ES-I3 (cell line): ENCODE data around the gene ABCA7.

ENCODE experiments used
- H3K36me3 ChIP-seq: 2 replicates; pipeline ENCODE4 v1.6.1; 2013; ENCODE audit warnings: mild to moderate bottlenecking, low read length, control low read depth, moderate library complexity; ENCODE audit not compliant: insufficient read depth
- H3K4me1 ChIP-seq: 2 replicates; pipeline ENCODE4 v1.6.1; 2013; ENCODE audit warnings: mild to moderate bottlenecking, control low read depth, low read length; ENCODE audit not compliant: insufficient read depth
- H3K9ac ChIP-seq: 2 replicates; pipeline ENCODE4 v1.6.1; 2013; ENCODE audit warnings: low read depth, mild to moderate bottlenecking, low read length, moderate library complexity
- H3K9me3 ChIP-seq: 2 replicates; pipeline ENCODE4 v1.6.1; 2013; ENCODE audit warnings: mild to moderate bottlenecking, low read length, moderate library complexity; ENCODE audit not compliant: control insufficient read depth, insufficient read depth

Gene ABCA7

DNA sequence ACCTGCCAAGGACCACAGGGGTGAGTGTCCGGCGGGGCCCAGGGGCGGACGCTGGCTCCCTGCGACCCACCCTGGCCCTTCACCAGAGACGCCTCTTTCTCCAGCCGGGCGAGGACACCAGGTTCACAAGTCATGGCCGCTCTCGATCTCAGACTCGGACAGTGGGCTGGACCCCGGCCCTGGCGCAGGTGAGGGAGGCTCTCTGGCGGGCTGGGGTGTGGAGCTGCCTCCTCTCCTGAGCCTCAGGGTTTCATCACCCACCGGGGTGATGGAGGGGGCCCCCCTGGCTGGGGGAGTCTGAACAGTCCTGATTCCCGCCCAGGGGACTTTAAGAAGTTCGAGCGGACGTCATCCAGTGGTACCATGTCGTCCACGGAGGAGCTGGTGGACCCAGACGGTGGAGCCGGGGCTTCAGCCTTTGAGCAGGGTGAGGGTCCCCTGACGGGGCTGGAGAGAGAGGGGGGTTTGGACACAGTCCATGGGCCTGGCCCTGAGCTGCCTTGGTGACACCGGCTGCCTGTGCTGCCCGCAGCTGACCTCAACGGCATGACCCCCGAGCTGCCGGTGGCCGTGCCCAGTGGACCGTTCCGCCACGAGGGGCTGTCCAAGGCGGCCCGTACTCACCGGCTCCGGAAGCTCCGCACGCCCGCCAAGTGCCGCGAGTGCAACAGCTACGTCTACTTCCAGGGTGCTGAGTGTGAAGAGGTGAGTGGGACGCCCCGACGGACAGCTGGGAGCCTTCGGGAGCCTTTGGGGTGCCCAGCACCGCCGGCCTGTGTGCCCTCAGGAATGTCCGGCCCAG is 40.7 kb downstream of the ABCA7 start:
- H3K9ac ChIP-seq, result no peak overlapping the region
- no peaks in the 10 kb centered on the region for H3K9me3 ChIP-seq
- no peaks in the 10 kb centered on the region for H3K4me1 ChIP-seq
- H3K36me3 ChIP-seq, result peaks cover 3% of the 10 kb centered on the region

GRCh38 chr19:1081301-1082164 is 41.6 kb downstream of the ABCA7 start:
- peak overlapping the region; percentile 52; the same call in 1 of the 2 replicates for H3K9ac ChIP-seq
- no peaks in the 10 kb centered on the region for H3K9me3 ChIP-seq
- H3K4me1 ChIP-seq, result no peaks in the 10 kb centered on the region
- no peaks in the 10 kb centered on the region for H3K36me3 ChIP-seq

- Histone ChIP-seq H3K4me1 (no peaks in the 10 kb centered on the region), H3K9me3 (no peaks in the 10 kb centered on the region), H3K9ac (peak overlapping the region; percentile 76; the same call in 1 of the 2 replicates), H3K36me3 (no peaks in the 10 kb centered on the region)
These were observed 42.4 kb downstream of the ABCA7 start for GRCh38 chr19:1082165-1082927.

DNA sequence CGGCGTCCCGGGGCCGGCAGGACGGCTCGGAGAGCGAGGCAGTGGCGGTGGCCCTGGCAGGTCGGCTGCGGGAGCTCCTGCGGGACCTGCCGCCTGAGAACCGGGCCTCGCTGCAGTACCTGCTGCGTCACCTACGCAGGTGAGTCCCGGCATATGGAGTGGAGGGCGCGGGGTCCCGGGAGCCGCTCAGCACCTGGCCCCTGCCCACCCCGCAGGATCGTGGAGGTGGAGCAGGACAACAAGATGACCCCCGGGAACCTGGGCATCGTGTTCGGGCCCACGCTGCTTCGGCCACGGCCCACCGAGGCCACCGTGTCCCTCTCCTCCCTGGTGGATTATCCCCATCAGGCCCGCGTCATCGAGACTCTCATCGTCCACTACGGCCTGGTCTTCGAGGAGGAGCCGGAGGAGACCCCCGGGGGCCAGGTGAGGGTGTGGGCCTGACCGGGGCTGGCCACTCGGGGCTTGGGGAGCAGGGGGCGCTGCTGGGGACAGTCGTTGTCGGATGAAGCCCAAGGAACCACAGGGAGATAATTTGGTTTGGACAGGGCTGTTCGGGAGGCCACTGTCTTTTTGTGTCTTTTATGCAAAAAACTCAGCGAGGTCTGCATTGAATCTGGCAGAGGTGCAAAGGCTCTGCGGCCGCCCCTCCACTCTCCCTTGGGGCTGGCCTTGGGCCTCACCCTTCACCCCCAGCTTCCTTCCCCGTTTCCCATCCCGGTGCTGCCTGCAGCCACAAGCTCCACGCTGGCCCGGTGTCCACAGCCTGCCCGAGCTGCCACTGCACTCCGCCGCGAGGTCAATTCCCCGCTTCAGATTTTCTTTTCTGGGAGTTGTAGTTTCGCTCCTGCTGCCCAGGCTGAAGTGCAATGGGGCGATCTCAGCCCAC is 43.3 kb downstream of the ABCA7 start:
- no peaks in the 10 kb centered on the region for H3K4me1 ChIP-seq
- H3K9me3 ChIP-seq, result no peaks in the 10 kb centered on the region
- peak overlapping the region; percentile 76; the same call in 1 of the 2 replicates for H3K9ac ChIP-seq
- peaks cover 3% of the 10 kb centered on the region; the same call in 1 of the 2 replicates for H3K36me3 ChIP-seq

DNA sequence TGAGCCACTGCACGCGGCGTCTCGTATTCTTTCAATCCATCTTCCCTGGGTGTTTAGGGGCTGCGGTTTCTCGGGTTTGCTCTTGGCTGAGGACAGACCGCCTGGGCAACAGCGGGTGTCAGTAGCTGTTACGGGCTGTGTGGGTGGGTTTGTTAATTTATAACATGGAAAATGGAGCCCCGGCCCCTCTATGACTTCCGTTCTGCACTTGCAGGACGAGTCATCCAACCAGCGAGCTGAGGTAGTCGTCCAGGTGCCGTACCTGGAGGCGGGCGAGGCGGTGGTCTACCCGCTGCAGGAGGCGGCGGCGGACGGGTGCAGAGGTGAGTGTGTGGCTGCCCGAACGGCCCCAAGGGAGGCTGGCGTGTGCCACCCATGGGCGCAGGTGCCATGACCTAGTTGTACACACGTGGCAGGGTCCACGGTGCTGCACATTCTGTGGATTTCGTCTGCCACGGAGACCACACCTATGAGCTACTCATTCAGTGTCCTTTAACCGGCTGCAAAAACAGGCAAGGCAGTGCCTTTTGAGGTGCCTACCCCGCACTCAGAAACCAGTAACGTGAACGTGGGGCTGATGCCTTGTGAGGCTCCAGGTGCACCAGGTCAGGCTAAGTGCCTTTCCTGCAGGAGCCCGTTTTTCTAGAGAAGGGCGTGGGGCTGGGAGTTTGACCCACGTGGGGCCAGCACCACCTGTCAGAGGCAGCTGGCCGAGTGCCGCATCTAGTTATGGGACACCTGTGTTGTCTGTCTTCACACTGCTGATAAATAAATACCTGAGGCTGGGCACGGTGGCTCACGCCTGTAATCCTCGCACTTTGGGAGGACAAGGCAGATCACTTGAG is 44.3 kb downstream of the ABCA7 start:
- peaks cover 3% of the 10 kb centered on the region for H3K36me3 ChIP-seq
- H3K9ac ChIP-seq, result no peak overlapping the region
- H3K9me3 ChIP-seq, result no peaks in the 10 kb centered on the region
- H3K4me1 ChIP-seq, result no peaks in the 10 kb centered on the region

DNA sequence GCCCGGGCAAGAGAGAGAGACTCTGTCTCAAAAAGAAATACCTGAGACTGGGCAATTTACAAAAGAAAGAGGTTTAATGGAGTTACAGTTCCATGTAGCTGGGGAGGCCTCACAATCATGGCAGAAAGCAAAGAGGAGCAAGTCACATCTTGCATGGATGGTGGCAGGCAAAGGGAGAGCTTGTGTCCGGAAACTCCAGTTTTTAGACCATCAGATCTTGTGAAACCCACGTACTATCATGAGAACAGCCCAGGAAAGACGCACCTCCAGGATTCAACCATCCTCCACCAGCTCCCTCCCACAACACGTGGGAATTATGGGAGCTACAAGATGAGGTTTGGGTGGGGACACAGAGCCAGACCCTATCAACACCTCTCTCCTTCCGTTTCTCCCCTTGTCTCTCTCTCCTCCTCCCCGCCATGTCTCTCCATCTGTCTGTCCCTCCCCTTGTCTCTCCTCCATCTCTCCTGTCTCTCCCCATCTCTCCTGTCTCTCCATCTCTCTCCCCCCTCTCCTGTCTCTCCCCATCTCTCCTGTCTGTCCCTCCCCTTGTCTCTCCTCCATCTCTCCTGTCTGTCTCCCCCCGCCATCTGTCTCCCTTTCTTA is 45.2 kb downstream of the ABCA7 start:
- peaks cover 3% of the 10 kb centered on the region for H3K36me3 ChIP-seq
- H3K9ac ChIP-seq, result no peak overlapping the region
- no peaks in the 10 kb centered on the region for H3K4me1 ChIP-seq
- no peaks in the 10 kb centered on the region for H3K9me3 ChIP-seq

DNA sequence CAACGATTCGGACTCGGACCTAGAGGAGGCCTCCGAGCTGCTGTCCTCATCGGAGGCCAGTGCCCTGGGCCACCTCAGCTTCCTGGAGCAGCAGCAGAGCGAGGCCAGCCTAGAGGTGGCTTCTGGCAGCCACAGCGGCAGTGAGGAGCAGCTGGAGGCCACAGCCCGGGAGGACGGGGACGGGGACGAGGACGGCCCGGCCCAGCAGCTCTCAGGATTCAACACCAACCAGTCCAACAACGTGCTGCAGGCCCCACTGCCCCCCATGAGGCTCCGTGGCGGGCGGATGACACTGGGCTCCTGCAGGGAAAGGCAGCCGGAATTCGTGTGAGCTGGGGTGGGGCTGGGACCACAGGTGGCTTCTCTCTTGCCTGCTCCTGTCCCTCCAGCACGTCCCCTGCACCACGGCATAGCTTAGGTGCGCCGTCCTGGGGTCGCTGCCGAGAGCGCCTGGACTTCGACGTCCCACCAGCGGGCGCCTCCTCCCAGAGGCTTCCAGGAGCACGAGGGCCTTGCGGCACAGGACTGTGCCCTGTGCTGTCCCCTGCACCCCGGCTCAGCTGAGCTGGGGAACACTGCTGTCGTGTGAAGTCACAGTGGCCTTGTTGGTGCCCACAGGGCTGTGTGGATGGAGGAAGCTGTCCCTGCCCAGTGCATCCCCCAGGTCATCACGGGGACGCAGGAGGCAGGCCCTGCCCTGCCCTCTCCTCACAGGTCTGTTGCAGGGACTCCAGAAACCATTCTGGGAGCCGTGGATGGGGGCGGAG is 46.0 kb downstream of the ABCA7 start:
- H3K36me3 ChIP-seq, result peaks cover 3% of the 10 kb centered on the region

DNA sequence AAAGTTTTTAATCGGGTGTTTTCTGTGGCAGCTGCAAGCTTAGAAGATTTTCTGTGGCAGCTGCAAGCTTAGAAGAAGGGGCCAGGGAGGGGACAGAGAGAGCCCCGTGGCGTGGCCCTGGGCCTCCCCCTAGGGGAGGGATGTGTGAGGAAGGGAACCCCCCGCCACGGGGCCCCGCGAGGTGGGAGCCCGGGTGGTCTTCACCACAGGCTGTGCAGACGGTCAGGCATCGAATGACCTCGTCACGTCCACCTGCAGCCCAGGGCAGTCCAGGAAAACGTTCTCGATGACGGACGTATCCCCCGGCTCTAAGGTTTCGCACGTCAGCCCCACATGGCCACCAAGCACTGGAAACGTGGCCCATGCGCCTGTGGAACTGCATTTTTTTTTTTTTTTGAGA is 46.7 kb downstream of the ABCA7 start:
- Histone ChIP-seq H3K36me3 (peaks cover 3% of the 10 kb centered on the region), H3K9ac (no peak overlapping the region), H3K4me1 (no peaks in the 10 kb centered on the region), H3K9me3 (no peaks in the 10 kb centered on the region)

More for the DNA sequence above, 46.0 kb downstream of the ABCA7 start:
- H3K9ac ChIP-seq, result no peak overlapping the region
- no peaks in the 10 kb centered on the region for H3K9me3 ChIP-seq
- H3K4me1 ChIP-seq, result no peaks in the 10 kb centered on the region

DNA sequence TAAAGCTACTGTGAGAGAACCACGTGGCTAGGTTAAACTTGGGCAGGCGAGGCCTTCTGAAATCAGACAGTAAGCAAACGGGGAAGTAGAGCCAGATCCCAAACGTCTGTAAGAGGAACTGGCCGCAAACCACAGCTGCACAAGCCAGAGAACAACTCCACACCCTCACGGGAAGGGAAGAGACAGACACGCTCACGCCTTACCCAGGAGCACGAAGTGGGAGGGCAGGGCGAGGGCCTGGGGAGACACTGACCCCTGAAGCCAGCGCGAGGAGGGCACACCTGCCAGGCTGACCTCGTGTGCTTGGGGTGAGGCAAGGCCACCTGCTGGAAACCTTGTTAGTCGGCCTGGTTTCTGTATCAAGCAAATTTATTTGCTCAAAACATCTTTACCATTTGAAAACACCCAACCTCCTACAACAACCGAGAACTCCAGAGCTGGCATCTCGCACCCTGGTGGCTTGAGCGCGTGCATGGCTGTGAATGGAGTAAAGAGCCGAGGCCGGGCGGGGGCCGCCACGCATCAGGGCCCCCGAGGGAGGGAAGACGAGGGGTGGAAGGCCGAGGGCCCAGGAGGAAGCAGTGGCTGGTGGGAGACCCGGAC is 48.0 kb downstream of the ABCA7 start:
- H3K4me1 ChIP-seq, result no peaks in the 10 kb centered on the region
- no peaks in the 10 kb centered on the region for H3K9me3 ChIP-seq
- H3K36me3 ChIP-seq, result peaks cover 9% of the 10 kb centered on the region
- H3K9ac ChIP-seq, result no peak overlapping the region

- Histone ChIP-seq H3K9me3 (no peaks in the 10 kb centered on the region), H3K4me1 (no peaks in the 10 kb centered on the region), H3K36me3 (peaks cover 9% of the 10 kb centered on the region), H3K9ac (no peak overlapping the region)
These were observed 48.6 kb downstream of the ABCA7 start for GRCh38 chr19:1088416-1089010.

GRCh38 chr19:1089126-1089771 is 49.3 kb downstream of the ABCA7 start:
- Histone ChIP-seq H3K9me3 (no peaks in the 10 kb centered on the region), H3K36me3 (peaks cover 9% of the 10 kb centered on the region), H3K4me1 (no peaks in the 10 kb centered on the region; the same call in 1 of the 2 replicates), H3K9ac (no peak overlapping the region)
